Measurements from ENCODE around the gene CAPNS1. TPM values are rescaled to one million over a fixed set of nuclear protein-coding genes. Genes with fewer than 3 reads are reported as not detected.
"Not testable (repeated sequence)": the region's sequence is repeated elsewhere in the genome, so short reads cannot be mapped to it uniquely, and the experiment has no call there.

The CAPNS1 gene
- total RNA-seq, 4 donors from 2014 or later, result 94.8 to 252 (median 165) TPM

DNA sequence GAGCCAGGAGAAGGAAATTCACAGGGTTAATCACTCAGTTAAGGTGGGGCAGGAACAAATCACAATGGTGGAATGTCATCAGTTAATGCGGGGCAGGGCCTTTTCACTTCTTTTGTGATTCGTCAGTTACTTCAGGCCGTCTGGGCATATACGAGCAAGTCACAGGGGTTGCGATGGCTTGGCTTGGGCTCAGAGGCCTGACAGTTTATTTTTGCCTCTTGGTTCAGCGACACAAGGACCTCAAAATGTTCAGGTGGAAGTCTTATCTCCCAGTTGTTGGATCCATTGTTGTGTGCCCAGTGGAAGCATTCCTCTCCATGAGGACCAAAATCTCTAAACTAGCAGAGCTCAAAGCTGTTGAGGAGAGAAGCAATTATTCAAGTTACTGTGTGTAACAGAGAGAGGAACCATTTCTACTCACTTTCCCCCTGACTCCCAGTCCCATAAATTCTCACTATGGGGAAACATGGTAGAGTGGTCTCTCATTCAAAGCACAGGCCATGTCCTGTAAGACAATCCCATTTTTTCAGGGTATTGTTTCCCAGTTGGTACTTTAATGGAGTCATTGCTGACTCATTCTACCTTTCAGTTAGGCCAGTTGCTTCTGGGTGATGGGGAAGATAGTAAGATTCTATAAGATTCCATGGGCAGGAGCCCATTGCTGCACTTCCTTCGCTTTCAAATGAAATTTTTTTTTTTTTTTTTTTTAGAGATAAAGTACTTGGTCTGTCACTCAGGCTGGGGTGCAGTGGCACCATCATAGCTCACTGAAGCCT lies 21.1 kb downstream of the CAPNS1 start:
- H3K4me1 ChIP-seq, result no peaks in the 10 kb centered on the region
- no peak for TF ChIP-seq POLR2A (IDR thresholded peaks at IDR 0.05)
- TF ChIP-seq CTCF (IDR thresholded peaks at IDR 0.05 in 4 of 5, conservative IDR thresholded peaks at IDR 0.05 in 1 of 5), result no peak
- no peaks in the 10 kb centered on the region for H3K36me3 ChIP-seq
- no peaks in the 10 kb centered on the region for H3K27me3 ChIP-seq
- no peak overlapping the region for H3K4me3 ChIP-seq
- intact Hi-C loops (cut with DNase I; ENCODE audit: low total_unique reads), result no loop called here
- DNase-seq, result no peak
- ATAC-seq, result no peak
- H3K9me3 ChIP-seq, result no peaks in the 10 kb centered on the region
- H3K27ac ChIP-seq, result no peak overlapping the region
- in situ Hi-C loops (cut with MboI; ENCODE audit: low sequenced_read_pairs in 4 of 4), result no loop called here

DNA sequence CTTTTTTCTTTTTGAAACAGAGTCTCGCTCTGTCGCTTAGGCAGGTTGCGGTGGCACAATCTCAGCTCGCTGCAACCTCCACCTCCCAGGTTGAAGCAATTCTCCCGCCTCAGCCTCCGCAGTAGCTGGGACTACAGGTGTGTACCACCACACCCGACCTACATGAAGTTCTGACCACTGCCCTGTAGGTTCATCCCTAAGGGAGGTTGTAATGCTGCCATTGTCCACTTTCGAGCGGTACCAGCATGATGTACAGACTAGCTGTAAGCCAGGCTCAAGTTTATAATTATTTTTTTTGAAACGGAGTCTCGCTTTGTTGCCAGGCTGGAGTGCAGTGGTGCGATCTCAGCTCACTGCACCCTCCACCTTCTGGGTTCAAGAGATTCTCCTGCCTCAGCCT lies 23.9 kb downstream of the CAPNS1 start:
- Histone ChIP-seq H3K27ac (no peak overlapping the region), H3K27me3 (no peaks in the 10 kb centered on the region), H3K36me3 (no peaks in the 10 kb centered on the region), H3K4me1 (no peaks in the 10 kb centered on the region), H3K9me3 (no peaks in the 10 kb centered on the region), H3K4me3 (no peak overlapping the region)
- in situ Hi-C loops (cut with MboI; ENCODE audit: low sequenced_read_pairs in 4 of 4) (no loop called here), intact Hi-C loops (cut with DNase I; ENCODE audit: low total_unique reads) (no loop called here)
- TF ChIP-seq CTCF (IDR thresholded peaks at IDR 0.05 in 4 of 5, conservative IDR thresholded peaks at IDR 0.05 in 1 of 5) (no peak), POLR2A (IDR thresholded peaks at IDR 0.05) (no peak)
- ATAC-seq, result no peak
- no peak for DNase-seq

- Histone ChIP-seq H3K4me1 (peaks cover 10 to 13% of the 10 kb centered on the region in 2 donors), H3K36me3 (no peaks in the 10 kb centered on the region), H3K4me3 (no peak overlapping the region), H3K27ac (peak overlapping the region; percentile 57 to 84 (median 72)), H3K9me3 (no peaks in the 10 kb centered on the region), H3K27me3 (no peaks in the 10 kb centered on the region)
- ATAC-seq (peak; percentile 29 to 41), DNase-seq (peak in 1 of 2 donors; percentile 34)
- TF ChIP-seq CTCF (IDR thresholded peaks at IDR 0.05 in 4 of 5, conservative IDR thresholded peaks at IDR 0.05 in 1 of 5) (no peak), POLR2A (IDR thresholded peaks at IDR 0.05) (no peak)
- in situ Hi-C loops (cut with MboI; ENCODE audit: low sequenced_read_pairs in 4 of 4), result loop anchor here in 3 of 4 donors (5.0 kb wide), 2 partner anchors 37 to 42 kb away; no protein-coding TSS in a partner anchor
- intact Hi-C loops (cut with DNase I; ENCODE audit: low total_unique reads), result loop anchor here (1.0 kb wide), 1 partner anchor 109 kb away; no protein-coding TSS in a partner anchor
Observed at GRCh38 chr19:36169084-36169760, 29.4 kb downstream of the CAPNS1 start.

GRCh38 chr19:36172852-36173251 lies 33.0 kb downstream of the CAPNS1 start:
- in situ Hi-C loops (cut with MboI; ENCODE audit: low sequenced_read_pairs in 4 of 4) (loop anchor here in 1 of 4 donors (5.0 kb wide), 2 partner anchors 46 to 111 kb away; no protein-coding TSS in a partner anchor), intact Hi-C loops (cut with DNase I; ENCODE audit: low total_unique reads) (no loop called here)
- H3K4me3 ChIP-seq, result no peak overlapping the region
- no peaks in the 10 kb centered on the region for H3K27me3 ChIP-seq
- ATAC-seq (no peak), DNase-seq (no peak)
- no peak for TF ChIP-seq POLR2A (IDR thresholded peaks at IDR 0.05)
- no peak for TF ChIP-seq CTCF (IDR thresholded peaks at IDR 0.05 in 4 of 5, conservative IDR thresholded peaks at IDR 0.05 in 1 of 5)
- no peaks in the 10 kb centered on the region for H3K9me3 ChIP-seq
- no peak overlapping the region for H3K27ac ChIP-seq
- no peaks in the 10 kb centered on the region for H3K36me3 ChIP-seq
- peaks cover 12 to 15% of the 10 kb centered on the region in 2 donors for H3K4me1 ChIP-seq

GRCh38 chr19:36173846-36174245 lies 34.0 kb downstream of the CAPNS1 start:
- ATAC-seq; intact Hi-C loops (cut with DNase I; ENCODE audit: low total_unique reads); H3K4me3 ChIP-seq; H3K9me3 ChIP-seq; H3K27ac ChIP-seq; H3K27me3 ChIP-seq; H3K36me3 ChIP-seq; DNase-seq: not testable (repeated sequence)
- peaks cover 20 to 21% of the 10 kb centered on the region in 2 donors for H3K4me1 ChIP-seq
- in situ Hi-C loops (cut with MboI; ENCODE audit: low sequenced_read_pairs in 4 of 4), result loop anchor here in 1 of 4 donors (5.0 kb wide), 2 partner anchors 47 to 112 kb away; no protein-coding TSS in a partner anchor

- intact Hi-C loops (cut with DNase I; ENCODE audit: low total_unique reads); H3K27ac ChIP-seq; DNase-seq; H3K9me3 ChIP-seq; H3K27me3 ChIP-seq; H3K4me3 ChIP-seq; in situ Hi-C loops (cut with MboI; ENCODE audit: low sequenced_read_pairs in 4 of 4); H3K36me3 ChIP-seq; ATAC-seq: not testable (repeated sequence)
- H3K4me1 ChIP-seq, result peaks cover 8 to 16% of the 10 kb centered on the region in 2 donors
Observed at GRCh38 chr19:36179077-36179476, 39.2 kb downstream of the CAPNS1 start.

Measured in gastrocnemius medialis (tissue), 4 donors.